GM12891 (cell line): ENCODE results near the gene TMSB4X.

Source experiments
- POLR2A ChIP-seq: IDR thresholded peaks from 2 replicates; pipeline ENCODE4 v1.6.1; 2011; ENCODE audit warnings: low read depth, low read length, control low read depth
- POLR2AphosphoS5 ChIP-seq: IDR thresholded peaks from 2 replicates; pipeline ENCODE4 v1.6.1; 2011; ENCODE audit warnings: low read depth, low read length, control low read depth
- POU2F2 ChIP-seq: IDR thresholded peaks from 2 replicates; pipeline ENCODE4 v1.6.1; 2011; ENCODE audit warnings: low read depth, mild to moderate bottlenecking, control low read depth, low read length, moderate library complexity
- TAF1 ChIP-seq: IDR thresholded peaks from 2 replicates; pipeline ENCODE4 v1.6.1; 2011; ENCODE audit warnings: low read depth, low read length, control low read depth

- TF ChIP-seq POLR2A (no peak), POLR2AphosphoS5 (no peak), TAF1 (no peak), POU2F2 (no peak)
Measured at GRCh38 chrX:12986886-12987285, 12.0 kb downstream of the TMSB4X start.
